NCI-H1092 treated with DMSO at 0.1 percent for 48 hours (cell line): Measurements from ENCODE around the gene PHKB.

ENCODE experiments used
- DNase-seq: peaks from one replicate; lab custom pipeline; 2025; lab: John Stamatoyannopoulos, UW

PHKB gene

DNA sequence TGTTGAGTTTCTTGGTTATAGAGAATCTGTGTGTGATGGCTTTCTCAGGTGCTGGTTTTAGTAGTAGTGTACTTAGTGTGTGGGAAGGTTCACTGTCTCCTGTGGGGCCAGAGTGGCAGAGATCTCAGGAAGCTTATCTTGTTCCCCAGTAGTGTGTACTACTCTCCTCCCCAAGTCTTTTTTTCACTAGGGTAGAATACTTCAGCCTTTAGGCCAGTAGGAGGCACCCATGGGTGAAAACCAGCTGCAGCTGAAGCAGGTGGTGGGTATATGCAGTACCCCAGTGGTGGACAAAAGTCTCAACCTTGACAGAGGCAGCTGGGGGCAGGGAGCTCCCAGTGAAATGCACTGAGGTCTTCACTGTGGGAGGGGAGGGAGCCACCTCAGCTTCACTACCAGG, 109.9 kb downstream of the PHKB start:
- no peak for DNase-seq

DNA sequence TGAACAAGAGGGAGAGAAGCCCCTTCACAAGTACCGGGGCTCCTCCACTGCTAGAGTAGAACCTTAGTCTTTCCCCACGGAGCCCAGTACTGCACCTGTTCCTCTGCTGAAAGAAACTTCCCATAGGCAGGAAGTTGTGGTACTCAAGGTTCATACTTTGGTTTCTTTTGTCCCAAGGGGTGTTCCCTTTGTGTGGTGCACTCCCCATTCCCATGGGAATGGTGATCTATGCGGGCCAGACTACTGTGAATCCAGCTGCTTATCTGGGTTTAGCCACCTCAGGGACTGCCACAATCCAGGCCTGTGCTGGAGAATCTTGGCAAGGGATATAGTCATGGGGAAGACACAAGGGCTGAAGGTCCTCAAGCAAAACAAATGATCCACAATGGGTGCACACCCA, 110.6 kb downstream of the PHKB start:
- DNase-seq: no peak

DNA sequence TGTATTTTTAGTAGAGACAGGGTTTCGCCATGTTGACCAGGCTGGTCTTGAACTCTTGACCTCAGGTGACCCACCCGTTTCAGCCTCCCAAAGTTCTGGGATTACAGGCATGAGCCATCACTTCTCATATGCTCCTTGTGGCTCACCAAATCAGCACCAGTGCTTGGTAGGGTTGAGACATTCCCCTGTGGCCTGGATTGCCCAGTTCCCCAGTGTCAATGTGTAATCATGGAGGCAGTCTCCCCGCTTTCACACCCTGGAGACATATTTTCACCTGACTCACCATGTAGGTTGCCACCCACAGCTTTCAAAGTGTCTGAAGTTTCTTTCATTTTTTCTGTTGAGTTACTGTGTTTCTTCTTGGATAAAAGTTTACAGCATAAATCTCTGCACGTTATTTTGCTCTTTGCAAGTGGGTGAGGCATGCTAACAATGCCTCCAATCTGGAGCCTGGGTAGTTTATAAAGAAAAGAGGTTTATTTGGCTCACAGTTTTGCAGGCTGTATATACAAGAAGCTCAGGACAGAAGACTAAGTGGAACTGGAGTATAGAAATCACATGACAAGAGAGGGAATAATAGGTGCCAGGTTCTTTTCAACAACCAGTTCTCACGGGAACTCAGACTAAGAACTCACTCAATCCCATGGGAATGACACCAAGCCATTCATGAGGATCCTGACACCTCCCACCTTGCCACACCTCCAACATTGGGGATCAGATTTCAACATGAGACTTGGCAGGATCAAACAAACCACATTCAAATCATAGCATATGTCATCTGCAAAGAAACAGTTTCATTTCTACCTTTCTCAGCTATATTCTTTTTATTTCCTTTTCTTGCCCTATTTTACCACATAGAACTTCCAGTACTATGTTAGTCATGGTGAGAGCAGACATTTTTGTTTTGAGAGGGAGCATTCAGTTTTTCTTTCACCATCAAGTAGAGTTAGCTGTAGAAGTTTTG, 113.2 kb downstream of the PHKB start:
- DNase-seq: no peak

DNA sequence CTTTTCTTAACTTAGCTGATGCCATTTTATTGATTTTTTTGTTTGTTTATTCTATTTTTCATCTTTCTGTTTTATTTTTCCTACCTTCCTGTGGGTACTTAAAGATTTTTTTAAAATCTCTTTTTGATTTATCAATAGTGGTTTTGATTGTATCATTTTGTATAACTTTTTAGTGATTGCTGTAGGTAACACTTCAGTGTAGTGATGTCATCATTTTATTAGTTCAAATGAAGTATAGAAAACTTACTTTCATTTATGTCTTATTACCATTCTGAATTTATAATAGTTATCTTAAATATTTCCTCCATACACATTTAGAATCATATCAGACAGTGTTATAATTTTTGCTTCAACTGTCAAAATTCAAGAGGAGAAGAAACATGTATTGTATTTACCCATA, 115.9 kb downstream of the PHKB start:
- no peak for DNase-seq

DNA sequence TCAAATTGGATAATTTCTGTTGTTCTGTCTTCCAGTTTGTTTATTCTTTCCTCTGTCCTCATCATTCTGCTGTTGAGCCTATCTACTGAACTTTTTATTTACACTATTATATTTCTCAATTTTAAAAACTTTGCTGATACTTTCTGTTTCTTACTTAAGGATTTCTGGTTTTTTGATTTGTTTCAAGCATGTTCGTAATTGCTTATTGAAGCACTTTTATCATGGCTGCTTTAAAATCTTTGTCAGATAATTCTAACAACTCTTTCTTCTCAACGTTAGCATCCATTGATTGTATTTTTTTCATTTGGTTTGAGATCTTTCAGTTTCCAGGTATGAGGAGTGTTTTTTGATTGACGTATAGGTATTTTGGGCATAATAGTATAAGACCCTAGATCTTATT, 116.9 kb downstream of the PHKB start:
- no peak for DNase-seq

DNA sequence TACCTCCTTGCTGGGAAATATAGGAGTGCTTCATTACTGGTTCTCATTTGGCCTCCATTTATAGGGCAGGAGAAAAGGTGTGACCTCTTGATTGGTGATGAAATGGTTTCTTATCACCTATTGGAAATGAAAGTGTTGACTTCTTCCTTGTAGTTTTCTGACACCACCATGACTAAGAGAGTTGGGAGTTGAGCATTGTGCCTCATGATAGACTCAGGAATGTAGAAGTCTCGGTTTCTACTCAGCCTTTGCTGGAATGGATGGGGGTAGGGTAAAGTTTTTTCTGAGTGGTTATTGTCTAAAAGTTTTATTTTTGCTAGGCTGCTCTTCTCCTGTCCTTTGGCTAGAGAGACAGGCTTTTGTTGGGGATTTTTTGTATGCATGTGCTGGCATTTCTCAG, 117.4 kb downstream of the PHKB start:
- DNase-seq: no peak

DNA sequence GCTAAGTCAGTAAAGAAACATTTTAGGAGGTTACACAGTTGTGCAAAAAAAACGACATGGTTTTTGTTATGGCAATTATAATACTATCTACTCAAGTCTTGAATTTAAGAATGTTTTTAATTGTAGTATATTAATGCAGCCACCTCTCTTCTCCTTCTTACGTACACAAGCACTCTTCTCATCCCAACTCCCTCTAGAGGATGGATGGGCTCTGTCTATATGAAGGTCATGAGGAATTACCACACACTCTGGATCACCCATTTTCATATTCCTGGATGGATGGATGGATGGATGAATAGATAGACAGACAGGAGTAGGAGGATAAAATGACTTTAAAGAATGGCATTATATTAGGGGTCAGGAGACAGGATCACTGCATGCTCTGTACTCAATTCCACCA, 120.0 kb downstream of the PHKB start:
- DNase-seq: no peak

DNA sequence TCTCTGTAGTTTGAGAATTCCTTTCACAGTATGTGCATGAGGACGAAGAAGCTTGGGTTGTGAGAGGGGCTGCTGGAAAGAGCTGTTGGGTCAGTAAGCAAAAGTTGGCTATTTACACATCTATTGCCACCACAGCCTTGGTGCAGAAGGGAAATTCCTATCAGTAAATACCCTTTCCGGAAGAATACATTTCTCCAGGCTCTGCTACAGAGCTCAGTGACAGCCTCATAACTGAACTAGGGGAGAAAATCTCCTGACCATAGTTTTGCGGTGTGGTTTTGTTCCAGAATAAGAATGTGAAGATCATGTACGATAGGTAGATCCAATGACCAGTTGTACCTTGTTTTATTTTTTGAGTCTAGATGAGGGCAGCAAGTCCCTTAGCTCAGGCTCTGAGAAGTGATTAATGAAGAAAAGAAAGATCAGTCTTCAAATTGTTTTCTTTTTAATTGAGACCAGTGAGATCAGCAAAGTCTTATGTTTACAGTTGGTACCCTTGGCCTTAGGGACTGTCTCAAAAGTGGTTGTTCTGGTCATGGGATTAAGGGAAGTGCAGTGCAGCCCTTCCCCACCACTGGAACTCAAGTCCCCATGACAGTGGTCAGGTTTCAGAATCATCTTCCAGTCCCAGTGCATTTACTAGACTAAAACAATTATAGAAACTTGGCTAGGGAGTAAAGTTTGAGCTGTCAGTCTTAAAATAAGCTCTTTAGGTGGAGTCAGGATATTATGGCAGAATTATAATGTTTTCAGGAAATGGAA, 123.5 kb downstream of the PHKB start:
- DNase-seq: no peak

DNA sequence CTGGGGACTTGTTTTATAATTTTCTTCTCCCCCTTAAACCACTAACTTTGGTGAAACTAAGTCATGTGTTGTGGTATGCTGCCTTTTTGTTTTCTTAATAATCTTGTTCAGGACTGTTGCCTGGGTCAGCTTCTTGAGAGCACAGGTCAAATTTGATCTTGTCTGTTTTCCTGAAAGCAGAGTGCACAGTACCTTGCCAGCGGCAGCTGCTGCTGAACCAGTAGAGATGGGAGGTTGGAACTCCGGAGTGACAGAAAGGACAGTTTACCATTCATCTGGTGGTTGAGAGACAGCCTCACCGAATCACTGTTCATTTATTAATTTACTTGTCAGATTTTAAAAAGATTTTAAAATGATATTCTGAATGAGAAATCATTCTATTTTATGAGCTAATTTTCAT, 125.0 kb downstream of the PHKB start:
- DNase-seq: no peak

DNA sequence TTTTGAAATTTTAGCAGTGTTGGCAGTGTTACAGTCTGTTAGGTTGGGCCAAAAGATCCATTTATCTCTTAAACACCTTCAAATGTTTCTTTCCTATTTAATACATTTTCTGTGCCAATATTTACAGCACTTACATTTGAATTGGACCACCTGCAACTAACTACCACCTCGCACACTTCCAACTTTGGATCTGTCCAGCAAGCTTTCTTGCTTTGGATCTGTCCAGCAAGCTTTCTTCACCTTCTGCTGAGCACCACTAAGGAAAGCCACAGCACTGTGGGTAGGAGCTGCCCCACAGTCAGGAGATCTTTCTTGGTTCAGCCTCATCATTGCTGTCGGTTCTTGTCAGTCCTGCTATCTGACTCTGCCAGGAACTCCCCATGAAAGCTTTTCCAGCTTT, 129.3 kb downstream of the PHKB start:
- DNase-seq: no peak

DNA sequence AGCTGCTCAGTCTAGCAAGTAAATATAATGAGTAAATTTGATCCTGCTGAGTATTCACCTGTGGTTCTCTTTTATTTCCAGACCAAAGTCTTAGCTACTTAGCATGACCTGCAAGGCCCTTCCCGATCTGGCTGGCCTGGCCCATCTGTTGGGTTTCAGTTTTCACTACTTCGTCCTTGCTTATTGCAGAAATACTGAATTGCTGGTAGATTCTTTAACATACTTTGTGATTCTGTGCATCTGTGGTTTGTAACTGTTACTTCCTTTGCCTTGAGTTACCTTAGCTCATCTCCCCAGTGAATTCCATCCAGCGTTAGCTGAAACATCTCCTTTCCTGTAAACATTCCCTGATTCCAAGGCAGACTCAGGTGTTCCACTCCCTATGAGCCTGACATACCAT, 131.1 kb downstream of the PHKB start:
- no peak for DNase-seq

DNA sequence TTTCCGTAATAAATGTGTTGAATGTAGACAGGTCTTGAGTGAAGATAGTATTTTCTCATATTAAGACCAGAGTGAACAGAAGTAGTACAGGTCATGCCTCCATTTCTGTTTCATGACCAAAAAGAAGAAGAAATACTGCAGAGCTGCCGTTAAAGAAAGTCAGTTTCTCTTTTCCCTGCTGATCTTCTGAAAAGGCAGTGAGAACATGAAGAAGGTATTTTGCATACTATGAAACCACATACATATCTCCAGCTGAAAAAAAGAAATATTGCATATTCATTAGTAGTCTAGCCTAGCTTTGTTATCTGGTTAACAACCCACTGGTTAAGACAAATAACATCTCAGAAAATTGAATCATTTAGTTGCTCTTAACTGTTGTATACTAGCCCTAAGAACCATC, 138.4 kb downstream of the PHKB start:
- no peak for DNase-seq

DNA sequence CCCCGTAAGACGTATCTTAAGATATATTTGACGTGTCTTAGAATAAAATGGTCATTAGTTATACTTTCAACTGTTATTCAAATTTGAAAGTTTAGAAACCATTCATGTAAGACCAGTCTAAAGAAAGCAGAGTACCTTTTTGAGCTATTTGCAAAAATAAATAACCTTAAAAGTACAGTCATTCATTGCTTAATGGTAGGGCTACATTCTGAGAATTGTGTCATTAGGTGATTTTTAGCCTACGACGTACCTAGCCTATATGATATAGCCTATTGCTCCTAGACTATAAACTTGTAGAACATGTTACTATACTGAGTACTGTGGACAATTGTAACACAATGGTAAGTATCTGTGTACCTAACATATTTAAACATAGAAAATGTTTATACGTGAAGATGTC, 139.2 kb downstream of the PHKB start:
- DNase-seq: no peak

DNA sequence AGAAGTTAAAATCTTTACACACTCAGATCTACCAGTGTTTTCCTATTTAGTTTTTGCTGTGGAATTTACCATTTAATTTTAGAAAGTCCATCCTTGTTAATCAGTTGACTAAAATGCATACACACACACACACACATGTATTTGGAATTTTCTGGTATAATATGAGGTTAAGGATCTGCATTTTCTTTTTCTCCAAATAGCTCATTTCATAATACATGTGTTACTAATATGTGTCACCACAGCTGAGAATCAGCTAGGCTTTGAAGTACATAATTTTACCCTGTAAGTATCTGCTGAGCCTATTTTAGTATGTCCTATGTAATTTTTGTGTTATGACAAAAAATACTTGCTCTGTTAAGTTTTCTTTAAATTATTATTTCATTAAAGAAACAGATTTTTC, 143.2 kb downstream of the PHKB start:
- DNase-seq: no peak

DNA sequence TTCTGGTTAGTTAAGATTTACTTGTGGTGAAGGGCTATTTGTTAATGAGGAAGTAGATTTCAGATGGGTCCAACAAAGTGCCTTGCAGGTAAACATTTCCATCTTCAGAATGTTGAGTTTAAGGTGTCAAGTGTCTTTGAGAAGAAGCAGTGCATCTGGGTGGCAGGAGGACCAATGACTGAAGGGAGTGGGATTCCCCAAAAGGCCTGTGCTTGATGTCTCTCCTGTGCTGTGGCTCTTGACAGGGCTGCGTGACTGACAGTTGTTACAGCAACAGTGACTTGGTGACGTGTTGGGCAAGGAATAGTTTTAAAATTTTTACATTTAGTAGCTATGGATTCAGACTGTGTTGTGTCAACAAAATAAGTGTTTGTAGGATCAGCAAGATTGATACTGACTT, 149.9 kb downstream of the PHKB start:
- no peak for DNase-seq

DNA sequence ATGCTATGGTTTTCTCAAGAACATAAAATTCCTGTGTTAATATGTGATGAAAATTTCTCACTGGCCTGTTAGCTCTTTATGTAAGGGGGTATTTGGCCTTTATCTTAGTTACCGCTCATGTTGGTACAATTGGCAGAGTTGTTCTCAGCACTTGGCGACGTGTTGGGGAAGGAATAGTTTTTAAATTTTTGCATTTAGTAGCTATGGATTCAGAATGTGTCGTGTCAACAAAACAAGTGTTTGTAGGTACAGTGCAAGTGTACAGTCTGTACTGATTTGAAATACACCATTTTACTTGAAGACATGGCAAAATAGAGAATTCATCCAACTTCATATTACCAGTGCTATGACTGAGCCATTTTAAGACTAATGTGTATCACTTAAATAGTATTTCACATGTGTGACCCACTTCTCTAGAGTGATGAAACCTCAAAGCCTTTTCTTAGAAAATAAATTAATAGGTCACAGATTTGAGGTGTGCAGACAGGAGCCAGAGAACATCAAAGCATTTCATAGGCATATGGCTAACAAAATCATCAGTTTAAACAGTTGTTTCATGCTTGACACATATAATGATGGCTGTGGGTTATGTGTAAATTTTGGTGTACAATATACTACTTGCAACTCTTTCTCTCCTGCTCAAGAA, 150.8 kb downstream of the PHKB start:
- DNase-seq: no peak

DNA sequence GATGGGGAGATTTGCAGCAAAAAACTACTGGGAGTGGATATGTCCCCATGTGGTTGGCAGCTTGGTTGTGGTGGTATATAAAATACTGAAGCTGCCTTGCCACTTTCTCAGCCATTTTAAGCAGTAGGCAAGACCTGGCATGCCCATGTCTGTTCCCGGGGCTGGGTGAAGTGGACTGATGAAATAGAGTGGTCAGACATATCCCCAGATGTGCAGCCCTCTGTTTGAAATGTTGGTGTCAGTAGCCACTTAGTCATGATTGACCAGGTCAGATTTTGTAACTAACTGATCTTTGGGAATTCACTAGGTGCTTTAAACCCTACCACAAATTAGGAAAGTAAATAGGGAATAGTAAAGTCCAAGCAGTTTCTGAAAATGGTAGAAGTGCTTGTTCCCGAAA, 151.6 kb downstream of the PHKB start:
- DNase-seq: no peak

DNA sequence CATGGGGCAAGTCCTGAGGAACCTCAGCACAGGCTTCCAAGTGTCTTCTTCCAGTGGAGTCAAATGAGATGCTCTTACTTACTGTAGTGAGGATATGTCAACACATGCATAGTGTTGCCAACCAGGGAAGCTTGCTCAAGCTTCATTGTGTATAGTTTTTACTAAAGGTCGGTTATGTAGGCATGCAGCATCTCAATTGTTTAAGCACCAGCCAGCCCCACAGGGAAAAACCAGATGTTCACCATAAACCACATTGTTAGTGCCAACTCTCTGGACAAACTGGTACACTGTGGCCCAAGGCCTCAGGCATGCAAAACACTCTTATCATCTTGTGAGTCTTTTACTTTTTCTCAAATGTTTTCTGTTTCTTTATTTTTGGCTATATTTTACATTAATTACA, 152.1 kb downstream of the PHKB start:
- DNase-seq: no peak

DNA sequence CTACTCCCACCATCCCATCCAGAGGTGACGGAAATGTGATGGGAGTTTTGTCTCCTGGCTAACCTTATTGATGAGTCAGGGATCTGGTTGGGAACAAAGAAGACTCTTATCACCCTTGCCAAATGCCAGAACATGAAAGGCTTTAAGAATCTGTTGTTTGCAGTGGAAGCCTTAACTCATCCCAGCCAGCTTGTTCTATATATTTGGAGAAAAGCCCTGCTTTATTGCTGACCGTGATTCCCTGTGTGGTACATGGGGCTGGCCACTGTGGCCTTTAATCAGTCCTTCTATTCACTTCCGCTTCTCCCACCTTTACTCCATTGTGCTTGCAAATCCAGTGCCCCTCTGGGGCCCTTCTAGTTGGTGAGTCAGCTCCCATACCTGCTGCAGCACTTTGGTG, 156.6 kb downstream of the PHKB start:
- no peak for DNase-seq

DNA sequence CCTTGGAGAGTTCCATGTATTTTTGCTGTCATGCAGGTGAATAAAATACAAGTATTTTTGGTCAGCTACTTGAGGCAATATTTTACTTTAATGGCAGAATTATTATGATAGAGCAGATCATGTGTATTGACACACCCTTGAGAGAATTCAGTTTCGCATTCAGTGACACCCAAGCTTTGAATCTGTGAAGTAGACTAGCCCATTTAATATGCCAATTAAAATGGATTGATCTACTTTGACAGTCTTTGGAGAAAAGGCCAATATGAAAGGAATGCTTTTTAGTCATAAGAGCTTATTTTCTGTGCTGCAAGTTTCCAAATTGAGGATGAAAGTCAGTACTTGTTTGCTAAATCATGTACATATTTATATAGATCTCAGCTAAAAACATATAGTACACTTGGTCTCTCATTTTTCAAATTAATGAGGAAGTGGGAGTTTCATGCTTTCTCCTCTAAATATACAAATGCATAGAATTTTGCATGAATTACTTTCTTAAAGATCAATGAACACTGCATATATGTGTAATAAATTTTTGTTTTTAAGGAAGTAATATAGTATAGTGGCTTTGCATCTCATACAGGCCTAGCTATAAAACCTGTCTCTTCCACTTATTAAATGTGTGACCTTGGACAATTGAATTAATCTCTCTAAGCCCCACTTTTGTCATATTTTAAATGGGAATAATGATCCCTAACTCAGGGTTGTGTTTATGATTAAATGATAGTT, 161.5 kb downstream of the PHKB start:
- no peak for DNase-seq

DNA sequence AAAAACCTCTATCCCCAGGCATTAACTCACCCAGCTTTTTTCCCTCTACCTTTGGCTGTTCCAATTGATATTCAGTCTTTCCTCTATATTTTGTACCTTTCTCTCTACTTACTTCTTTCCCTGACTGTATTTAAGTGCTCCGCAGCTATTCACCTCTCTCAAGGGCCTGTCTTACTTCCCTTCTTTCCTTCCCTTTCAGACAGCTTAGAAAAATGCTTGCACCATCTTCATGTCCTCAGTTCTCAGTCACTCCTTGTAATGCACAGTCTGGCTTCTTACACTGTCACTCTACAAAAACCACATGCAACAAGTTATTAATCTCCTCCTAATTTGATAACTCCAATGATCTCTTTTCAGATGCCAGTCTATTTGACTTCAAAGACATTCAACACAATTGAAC, 163.4 kb downstream of the PHKB start:
- no peak for DNase-seq

DNA sequence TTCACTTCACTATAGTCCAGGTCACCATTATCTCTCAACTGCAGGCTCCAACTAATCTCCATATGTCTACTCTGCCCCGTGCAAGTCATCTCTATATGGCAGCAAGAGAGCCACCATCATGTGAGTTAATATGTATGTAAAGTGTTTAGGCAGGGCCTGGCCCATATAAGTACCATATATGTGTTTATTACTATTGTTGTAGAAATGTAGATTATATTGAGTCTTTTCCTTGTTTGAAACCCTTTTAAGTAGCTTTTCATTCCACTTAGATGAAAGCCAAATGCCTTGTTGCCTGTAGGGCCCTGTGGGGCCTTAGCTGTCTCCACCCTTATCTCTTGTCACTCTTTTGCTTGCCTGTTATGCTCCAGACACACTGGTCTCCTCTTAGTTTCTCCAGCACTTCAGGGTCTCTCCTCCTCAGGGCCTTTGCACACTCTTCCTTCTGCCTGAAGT, 164.0 kb downstream of the PHKB start:
- no peak for DNase-seq
